Gastrocnemius medialis (tissue), 4 donors: ENCODE measurements around the gene AIFM2.

Source experiments
- POLR2A ChIP-seq, 2 donors: fragments of 450-650 bp; IDR thresholded peaks; one replicate each; pipeline ENCODE4 v1.6.1; 2017; ENCODE audit warnings: antibody characterized with exemption in 2 of 2, mild to moderate bottlenecking in 2 of 2, moderate library complexity in 2 of 2
- TF ChIP-seq, protein P1 (sequence below), 5 experiments: fragments of 450-650 bp in 3 of 5; fragments of 200-600 bp in 2 of 5; sonication (generic) in 2 of 5; IDR thresholded peaks in 4 of 5; conservative IDR thresholded peaks in 1 of 5; 1 replicate in 4 of 5; 2 replicates in 1 of 5; pipeline ENCODE4 v1.5.1; 2016 to 2019; ENCODE audit warnings: antibody characterized with exemption in 5 of 5, mild to moderate bottlenecking in 3 of 5, moderate library complexity in 3 of 5

GRCh38 chr10:70135046-70135445, 2.4 kb upstream of the AIFM2 start:
- TF ChIP-seq, protein P1, sequence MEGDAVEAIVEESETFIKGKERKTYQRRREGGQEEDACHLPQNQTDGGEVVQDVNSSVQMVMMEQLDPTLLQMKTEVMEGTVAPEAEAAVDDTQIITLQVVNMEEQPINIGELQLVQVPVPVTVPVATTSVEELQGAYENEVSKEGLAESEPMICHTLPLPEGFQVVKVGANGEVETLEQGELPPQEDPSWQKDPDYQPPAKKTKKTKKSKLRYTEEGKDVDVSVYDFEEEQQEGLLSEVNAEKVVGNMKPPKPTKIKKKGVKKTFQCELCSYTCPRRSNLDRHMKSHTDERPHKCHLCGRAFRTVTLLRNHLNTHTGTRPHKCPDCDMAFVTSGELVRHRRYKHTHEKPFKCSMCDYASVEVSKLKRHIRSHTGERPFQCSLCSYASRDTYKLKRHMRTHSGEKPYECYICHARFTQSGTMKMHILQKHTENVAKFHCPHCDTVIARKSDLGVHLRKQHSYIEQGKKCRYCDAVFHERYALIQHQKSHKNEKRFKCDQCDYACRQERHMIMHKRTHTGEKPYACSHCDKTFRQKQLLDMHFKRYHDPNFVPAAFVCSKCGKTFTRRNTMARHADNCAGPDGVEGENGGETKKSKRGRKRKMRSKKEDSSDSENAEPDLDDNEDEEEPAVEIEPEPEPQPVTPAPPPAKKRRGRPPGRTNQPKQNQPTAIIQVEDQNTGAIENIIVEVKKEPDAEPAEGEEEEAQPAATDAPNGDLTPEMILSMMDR (IDR thresholded peaks at IDR 0.05 in 4 of 5, conservative IDR thresholded peaks at IDR 0.05 in 1 of 5) = no peak
- TF ChIP-seq POLR2A (IDR thresholded peaks at IDR 0.05) = no peak
